ENCODE results near the gene LGR6. TPM values are rescaled to one million over a fixed set of nuclear protein-coding genes. Genes with fewer than 3 reads are reported as not detected.
A peak's percentile ranks its signal among the peaks of the same experiment; 100 is the strongest.

Gene LGR6
- total and polyA plus RNA-seq, 8 donors = 0.75 to 1.8 (median 1.5) TPM

DNA sequence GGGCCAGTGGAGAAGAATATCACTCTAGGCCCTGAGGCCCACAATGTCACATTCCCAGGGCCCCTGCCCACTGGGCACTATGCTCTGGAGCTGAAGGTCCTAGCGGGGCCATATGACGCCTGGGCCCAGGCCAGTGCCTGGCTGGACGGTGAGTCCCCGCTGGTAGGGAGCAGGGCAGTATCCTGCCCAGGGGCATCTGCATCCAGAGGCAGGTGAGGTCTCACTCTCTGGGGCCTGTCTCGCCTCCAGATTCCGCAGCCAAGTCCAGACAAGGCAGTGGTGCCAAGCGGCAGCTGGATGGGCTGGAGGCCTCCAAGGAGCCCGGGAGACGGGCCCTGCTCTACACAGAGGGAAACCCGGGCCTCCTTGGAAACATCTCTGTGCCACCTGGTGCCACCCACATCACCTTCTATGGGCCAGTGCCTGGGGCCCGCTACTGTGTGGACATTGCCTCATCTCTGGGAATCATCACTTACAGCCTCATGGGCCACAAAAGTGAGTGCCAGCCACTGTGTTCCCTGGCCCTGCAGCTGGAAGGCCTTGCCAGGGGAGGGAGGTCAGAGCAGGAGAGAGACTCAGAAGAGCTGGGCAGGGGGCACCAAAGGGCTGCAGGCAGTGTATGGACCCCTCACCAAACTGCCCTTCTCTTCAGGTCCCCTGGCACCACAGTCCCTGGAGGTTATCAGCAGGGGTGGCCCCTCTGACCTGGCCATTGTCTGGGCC lies 22.1 kb upstream of the LGR6 start:
- TF ChIP-seq, protein P1, sequence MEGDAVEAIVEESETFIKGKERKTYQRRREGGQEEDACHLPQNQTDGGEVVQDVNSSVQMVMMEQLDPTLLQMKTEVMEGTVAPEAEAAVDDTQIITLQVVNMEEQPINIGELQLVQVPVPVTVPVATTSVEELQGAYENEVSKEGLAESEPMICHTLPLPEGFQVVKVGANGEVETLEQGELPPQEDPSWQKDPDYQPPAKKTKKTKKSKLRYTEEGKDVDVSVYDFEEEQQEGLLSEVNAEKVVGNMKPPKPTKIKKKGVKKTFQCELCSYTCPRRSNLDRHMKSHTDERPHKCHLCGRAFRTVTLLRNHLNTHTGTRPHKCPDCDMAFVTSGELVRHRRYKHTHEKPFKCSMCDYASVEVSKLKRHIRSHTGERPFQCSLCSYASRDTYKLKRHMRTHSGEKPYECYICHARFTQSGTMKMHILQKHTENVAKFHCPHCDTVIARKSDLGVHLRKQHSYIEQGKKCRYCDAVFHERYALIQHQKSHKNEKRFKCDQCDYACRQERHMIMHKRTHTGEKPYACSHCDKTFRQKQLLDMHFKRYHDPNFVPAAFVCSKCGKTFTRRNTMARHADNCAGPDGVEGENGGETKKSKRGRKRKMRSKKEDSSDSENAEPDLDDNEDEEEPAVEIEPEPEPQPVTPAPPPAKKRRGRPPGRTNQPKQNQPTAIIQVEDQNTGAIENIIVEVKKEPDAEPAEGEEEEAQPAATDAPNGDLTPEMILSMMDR (IDR thresholded peaks at IDR 0.05) = no peak
- no peaks in the 10 kb centered on the region for H3K27me3 ChIP-seq
- H3K9me3 ChIP-seq = no peaks in the 10 kb centered on the region
- DNase-seq (peak in 1 of 4 donors; percentile 65), ATAC-seq (no peak)
- no peak overlapping the region for H3K4me3 ChIP-seq
- H3K27ac ChIP-seq = no peak overlapping the region
- H3K36me3 ChIP-seq = no peaks in the 10 kb centered on the region
- intact Hi-C loops (cut with DNase I) = no loop called here
- H3K4me1 ChIP-seq = peaks cover 0 to 5% of the 10 kb centered on the region in 2 donors

DNA sequence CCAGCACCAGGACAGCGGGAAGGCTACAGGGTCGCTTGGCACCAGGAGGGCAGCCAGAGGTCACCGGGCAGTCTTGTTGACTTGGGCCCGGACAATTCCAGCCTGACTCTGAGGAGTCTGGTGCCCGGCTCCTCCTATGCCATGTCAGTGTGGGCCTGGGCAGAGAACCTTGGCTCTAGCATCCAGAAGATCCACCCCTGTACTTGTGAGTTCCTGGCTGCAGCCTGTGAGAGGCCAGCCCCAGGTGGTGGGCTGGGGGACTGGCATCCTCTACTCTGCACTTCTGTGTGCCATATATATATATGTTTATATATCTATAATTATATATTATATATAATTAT lies 21.6 kb upstream of the LGR6 start:
- no peak overlapping the region for H3K27ac ChIP-seq
- DNase-seq (no peak), ATAC-seq (no peak)
- no peaks in the 10 kb centered on the region for H3K27me3 ChIP-seq
- intact Hi-C loops (cut with DNase I) = no loop called here
- TF ChIP-seq, protein P1 (IDR thresholded peaks at IDR 0.05) = no peak
- H3K4me3 ChIP-seq = no peak overlapping the region
- H3K9me3 ChIP-seq = no peaks in the 10 kb centered on the region
- no peaks in the 10 kb centered on the region for H3K36me3 ChIP-seq
- H3K4me1 ChIP-seq = peaks cover 0 to 5% of the 10 kb centered on the region in 2 donors

DNA sequence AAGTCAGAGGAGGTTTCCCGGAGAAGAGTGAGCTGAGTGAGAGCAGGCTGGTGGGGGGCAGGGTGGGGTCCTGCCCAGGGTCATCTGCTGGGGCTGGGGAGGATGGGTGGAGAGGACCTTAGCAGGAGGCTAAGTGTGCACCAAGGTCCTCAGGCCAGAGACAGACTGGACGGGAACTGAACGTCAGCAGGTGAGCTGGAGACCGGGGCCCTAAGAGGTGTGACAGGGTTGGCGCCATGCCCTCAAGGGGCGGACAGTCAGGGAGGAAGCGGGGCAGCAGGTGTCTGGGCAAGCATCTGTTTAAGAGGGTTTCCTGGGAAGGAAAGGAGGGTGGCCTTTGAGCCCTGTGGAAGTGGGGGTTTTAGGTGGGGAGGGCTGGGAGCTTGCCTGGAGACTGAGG lies 19.6 kb upstream of the LGR6 start:
- H3K27ac ChIP-seq = no peak overlapping the region
- H3K36me3 ChIP-seq = no peaks in the 10 kb centered on the region
- intact Hi-C loops (cut with DNase I) = no loop called here
- peak in 1 of 4 donors; percentile 45 for DNase-seq
- TF ChIP-seq, protein P1 (IDR thresholded peaks at IDR 0.05) = no peak
- no peaks in the 10 kb centered on the region for H3K9me3 ChIP-seq
- H3K4me1 ChIP-seq = no peaks in the 10 kb centered on the region
- no peak for ATAC-seq
- no peaks in the 10 kb centered on the region for H3K27me3 ChIP-seq
- no peak overlapping the region for H3K4me3 ChIP-seq

DNA sequence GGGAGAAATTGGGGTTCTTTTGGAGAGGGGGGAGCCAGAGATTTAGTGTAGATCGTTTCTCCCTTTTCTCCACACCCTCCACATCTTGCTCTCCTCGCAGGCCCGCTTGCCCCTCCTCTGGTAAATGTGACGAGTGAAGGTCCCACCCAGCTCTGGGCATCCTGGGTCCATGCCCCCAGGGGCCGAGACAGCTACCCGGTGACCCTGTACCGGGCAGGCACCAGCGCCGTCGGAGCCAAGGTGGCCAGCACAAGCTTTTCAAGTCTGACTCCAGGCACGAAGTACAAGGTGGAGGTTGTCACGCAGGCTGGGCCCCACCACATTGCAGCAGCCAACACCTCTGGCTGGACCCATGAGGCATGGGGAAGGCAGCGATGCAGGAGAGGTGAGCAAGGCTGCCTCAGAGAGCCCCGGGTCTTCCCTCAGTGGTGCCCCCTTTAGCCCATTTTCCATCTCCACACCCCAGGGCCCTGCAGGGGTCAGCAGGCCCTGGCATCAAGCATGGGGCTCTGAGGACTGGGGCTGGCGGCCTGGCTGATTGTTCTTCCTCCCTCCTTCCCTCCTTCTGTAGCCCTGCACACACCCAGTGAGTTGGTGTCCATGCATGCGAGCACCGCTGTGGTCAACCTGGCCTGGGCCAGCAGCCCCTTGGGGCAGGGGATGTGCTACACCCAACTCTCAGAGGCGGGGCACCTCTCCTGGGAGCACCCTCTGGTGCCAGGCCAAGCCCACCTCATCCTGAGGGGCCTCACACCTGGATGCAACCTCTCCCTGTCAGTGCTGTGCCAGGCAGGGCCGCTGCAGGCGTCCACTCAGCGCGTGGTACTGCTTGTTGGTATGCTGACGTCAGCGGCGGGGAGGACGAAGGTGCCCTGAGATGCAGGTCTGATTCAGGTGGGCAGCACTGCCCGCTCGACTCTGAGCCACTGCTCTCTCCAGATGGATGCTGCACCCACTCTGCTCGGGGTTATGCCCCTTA lies 16.4 kb upstream of the LGR6 start:
- ATAC-seq = no peak
- no peaks in the 10 kb centered on the region for H3K36me3 ChIP-seq
- DNase-seq = no peak
- H3K4me3 ChIP-seq = no peak overlapping the region
- TF ChIP-seq, protein P1 (IDR thresholded peaks at IDR 0.05) = no peak
- no peak overlapping the region for H3K27ac ChIP-seq
- H3K27me3 ChIP-seq = peaks cover 0 to 10% of the 10 kb centered on the region in 2 donors
- no peaks in the 10 kb centered on the region for H3K9me3 ChIP-seq
- intact Hi-C loops (cut with DNase I) = no loop called here
- no peaks in the 10 kb centered on the region for H3K4me1 ChIP-seq
